NCI-H748 (cell line): ENCODE data around the gene AMBN.
A peak's percentile ranks its signal among the peaks of the same experiment; 100 is the strongest.
"Not testable (repeated sequence)": the region's sequence is repeated elsewhere in the genome, so short reads cannot be mapped to it uniquely, and the experiment has no call there.

Source experiments
- DNase-seq: peaks from one replicate; lab custom pipeline; 2025; ENCODE audit not compliant: unreplicated experiment; lab: John Stamatoyannopoulos, UW

Gene AMBN

GRCh38 chr4:70607334-70607853 is 15.3 kb downstream of the AMBN start:
- DNase-seq = no peak

- DNase-seq = no peak
Observed at GRCh38 chr4:70608324-70608723, 16.3 kb downstream of the AMBN start.

GRCh38 chr4:70613306-70614183 is 21.5 kb downstream of the AMBN start:
- DNase-seq = peak; percentile 2

DNA sequence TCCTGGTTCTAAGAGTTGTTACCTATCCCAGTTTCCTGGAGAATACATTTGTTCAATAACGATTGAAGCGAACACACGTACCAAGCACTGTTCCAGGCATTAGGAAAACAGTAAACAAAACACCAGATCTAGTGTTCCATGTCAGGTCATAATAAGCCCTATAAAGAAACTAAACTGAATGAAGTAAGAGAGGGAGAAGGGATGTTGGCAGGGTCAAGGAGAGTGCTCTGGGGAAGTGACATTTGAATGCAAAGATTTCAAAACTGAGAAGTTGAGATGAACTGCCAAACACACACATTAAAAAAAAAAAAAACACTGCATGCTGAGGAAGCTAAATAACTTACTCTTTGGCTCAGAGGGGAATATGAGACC is 22.1 kb downstream of the AMBN start:
- DNase-seq = no peak

- no peak for DNase-seq
Observed at GRCh38 chr4:70619288-70619687, 27.2 kb downstream of the AMBN start.

- no peak for DNase-seq
Observed at GRCh38 chr4:70619778-70620177, 27.7 kb downstream of the AMBN start.

GRCh38 chr4:70623323-70623722 is 31.3 kb downstream of the AMBN start:
- no peak for DNase-seq

GRCh38 chr4:70624226-70624793 is 32.3 kb downstream of the AMBN start:
- no peak for DNase-seq

GRCh38 chr4:70627620-70628019 is 35.6 kb downstream of the AMBN start:
- DNase-seq = no peak

- no peak for DNase-seq
Observed at GRCh38 chr4:70628444-70628843, 36.4 kb downstream of the AMBN start, which contains the start of gene ENAM. TSS of gene ENAM (plus strand) at chr4:70628744. CDS start at chr4:70629501, 757 bp downstream.

- DNase-seq = no peak
Observed at GRCh38 chr4:70629469-70630090, 37.5 kb downstream of the AMBN start.

DNA sequence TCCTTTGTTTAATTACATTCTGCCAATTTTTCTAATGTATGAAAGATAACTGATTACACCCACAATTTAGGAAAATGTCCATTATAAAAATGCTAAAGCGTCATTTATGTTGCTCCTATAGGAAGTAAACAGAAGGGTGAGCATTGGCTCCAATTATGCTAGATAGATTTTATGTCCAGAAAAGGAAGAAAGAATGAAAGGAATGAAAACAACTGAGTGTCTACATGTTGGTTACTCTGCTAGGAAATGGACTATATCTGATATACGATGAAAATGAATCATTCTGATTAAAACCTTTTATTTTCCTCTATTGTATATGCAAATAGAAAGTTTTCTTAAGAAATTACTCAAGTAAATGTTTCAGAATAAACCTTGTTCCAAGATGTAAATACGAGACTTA is 38.1 kb downstream of the AMBN start:
- DNase-seq = no peak

DNA sequence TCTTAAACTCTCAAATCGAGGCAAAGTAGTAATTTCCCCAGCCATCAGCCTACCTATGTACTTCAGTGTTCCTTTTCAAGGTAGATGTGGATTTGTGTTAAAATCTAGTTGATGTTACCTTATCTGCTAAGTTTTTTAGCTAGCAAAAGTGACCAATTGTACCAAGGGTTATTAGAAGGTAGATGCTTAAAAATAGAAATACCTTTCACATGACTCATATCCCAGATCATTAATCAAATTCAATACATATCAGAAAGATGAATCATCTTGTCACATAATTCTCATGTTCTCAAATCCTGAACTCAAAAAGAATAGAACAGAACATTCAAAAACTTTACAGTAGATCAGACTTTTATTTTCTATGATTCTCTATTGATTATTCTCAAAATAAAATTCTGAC is 40.0 kb downstream of the AMBN start:
- DNase-seq = no peak

GRCh38 chr4:70634482-70634881 is 42.4 kb downstream of the AMBN start:
- no peak for DNase-seq

GRCh38 chr4:70637239-70637913 is 45.3 kb downstream of the AMBN start:
- no peak for DNase-seq

DNA sequence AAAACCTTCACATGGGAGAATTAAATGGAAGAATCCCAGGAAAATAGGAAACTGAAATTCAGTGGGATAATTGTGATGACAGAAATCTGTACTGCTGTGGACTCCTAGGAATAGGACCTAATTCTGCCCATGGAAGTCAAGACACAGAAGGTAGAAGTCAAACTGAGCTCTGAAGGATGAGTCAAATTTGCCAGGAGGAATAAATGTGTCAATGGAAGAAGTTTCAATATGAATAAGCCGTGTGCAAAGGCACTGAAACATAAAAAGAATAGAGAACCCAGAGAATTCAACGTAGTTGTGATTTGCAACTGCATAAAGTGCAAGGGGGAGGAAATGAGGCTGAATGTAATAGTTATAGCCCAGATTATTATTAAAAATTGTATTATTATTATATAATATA is 48.1 kb downstream of the AMBN start:
- DNase-seq = no peak

- not testable (repeated sequence) for DNase-seq
Observed at GRCh38 chr4:70650741-70651140, 58.7 kb downstream of the AMBN start.

GRCh38 chr4:70651864-70652506 is 59.9 kb downstream of the AMBN start:
- DNase-seq = peak; percentile 43

- DNase-seq = no peak
Observed at GRCh38 chr4:70654605-70655011, 62.6 kb downstream of the AMBN start.
